Glutamatergic neuron (in vitro differentiated cells): ENCODE measurements around the gene PRIM2. TPM values are rescaled to one million over a fixed set of nuclear protein-coding genes. Genes with fewer than 3 reads are reported as not detected.
"Not testable (repeated sequence)": the region's sequence is repeated elsewhere in the genome, so short reads cannot be mapped to it uniquely, and the experiment has no call there.

Experiments
- DNase-seq: peaks from one replicate; pipeline ENCODE4 v3.0.0; 2022
- H3K27ac Mint-ChIP-seq: one replicate; pipeline ENCODE4 v1.8.0; 2020; ENCODE audit warnings: mild to moderate bottlenecking, mixed read lengths, inconsistent platforms; ENCODE audit not compliant: unreplicated experiment
- H3K27me3 Mint-ChIP-seq: one replicate; pipeline ENCODE4 v1.8.0; 2020; ENCODE audit warnings: mild to moderate bottlenecking, moderate library complexity, mixed read lengths, inconsistent platforms; ENCODE audit not compliant: unreplicated experiment
- H3K36me3 Mint-ChIP-seq: one replicate; pipeline ENCODE4 v1.8.0; 2020; ENCODE audit warnings: mild to moderate bottlenecking, mixed read lengths, inconsistent platforms; ENCODE audit not compliant: unreplicated experiment
- H3K4me1 Mint-ChIP-seq: one replicate; pipeline ENCODE4 v1.8.0; 2020; ENCODE audit warnings: mild to moderate bottlenecking, low read depth, mixed read lengths, inconsistent platforms; ENCODE audit not compliant: unreplicated experiment
- H3K4me3 Mint-ChIP-seq: one replicate; pipeline ENCODE4 v1.8.0; 2020; ENCODE audit warnings: mild to moderate bottlenecking, mixed read lengths, inconsistent platforms; ENCODE audit not compliant: unreplicated experiment
- H3K9me3 Mint-ChIP-seq: one replicate; pipeline ENCODE4 v1.8.0; 2020; ENCODE audit warnings: mild to moderate bottlenecking, moderate library complexity, mixed read lengths, inconsistent platforms; ENCODE audit not compliant: unreplicated experiment
- total RNA-seq: library from RNA; stranded (reverse); fragmentation: NEBNext Ultra II Directional; extraction: Animal tissue kit (Norgen Biotek cat#: 25700); gene quantifications from one replicate; pipeline ENCODE4 v1.2.1, GENCODE V29; 2021; ENCODE audit not compliant: unreplicated experiment
- TF ChIP-seq, protein P1 (sequence below): fragments of 200-600 bp; sonication (generic); IDR thresholded peaks from one replicate; pipeline ENCODE4 v1.5.0; 2021; ENCODE audit not compliant: partially characterized antibody, unreplicated experiment

Gene PRIM2
- total RNA-seq, 1 donor from 2014 or later, result 15.3 TPM

DNA sequence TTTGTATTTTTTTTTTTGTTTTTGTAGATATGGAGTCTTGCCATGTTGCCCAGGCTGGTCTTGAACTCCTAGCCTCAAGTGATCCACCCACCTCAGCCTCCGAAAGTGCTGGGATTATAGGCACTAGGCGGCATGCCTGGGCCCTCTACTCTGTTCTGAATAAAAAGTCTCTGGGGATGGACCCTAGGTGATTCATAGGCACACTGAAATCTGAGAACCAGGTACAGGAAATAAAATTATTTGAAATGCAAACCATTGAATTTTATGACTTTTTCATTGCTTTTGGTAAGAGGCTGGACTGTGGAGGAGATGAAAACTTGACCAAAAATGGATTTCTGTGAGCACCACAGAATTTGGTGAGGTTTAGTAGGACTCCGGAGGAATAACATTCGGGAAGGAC is 117.5 kb downstream of the PRIM2 start:
- no peak overlapping the region for H3K27ac Mint-ChIP-seq
- H3K36me3 Mint-ChIP-seq, result no peaks in the 10 kb centered on the region
- no peak overlapping the region for H3K4me3 Mint-ChIP-seq
- H3K27me3 Mint-ChIP-seq, result peaks cover 2% of the 10 kb centered on the region
- TF ChIP-seq, protein P1, sequence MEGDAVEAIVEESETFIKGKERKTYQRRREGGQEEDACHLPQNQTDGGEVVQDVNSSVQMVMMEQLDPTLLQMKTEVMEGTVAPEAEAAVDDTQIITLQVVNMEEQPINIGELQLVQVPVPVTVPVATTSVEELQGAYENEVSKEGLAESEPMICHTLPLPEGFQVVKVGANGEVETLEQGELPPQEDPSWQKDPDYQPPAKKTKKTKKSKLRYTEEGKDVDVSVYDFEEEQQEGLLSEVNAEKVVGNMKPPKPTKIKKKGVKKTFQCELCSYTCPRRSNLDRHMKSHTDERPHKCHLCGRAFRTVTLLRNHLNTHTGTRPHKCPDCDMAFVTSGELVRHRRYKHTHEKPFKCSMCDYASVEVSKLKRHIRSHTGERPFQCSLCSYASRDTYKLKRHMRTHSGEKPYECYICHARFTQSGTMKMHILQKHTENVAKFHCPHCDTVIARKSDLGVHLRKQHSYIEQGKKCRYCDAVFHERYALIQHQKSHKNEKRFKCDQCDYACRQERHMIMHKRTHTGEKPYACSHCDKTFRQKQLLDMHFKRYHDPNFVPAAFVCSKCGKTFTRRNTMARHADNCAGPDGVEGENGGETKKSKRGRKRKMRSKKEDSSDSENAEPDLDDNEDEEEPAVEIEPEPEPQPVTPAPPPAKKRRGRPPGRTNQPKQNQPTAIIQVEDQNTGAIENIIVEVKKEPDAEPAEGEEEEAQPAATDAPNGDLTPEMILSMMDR, result no peak
- H3K4me1 Mint-ChIP-seq, result no peaks in the 10 kb centered on the region
- H3K9me3 Mint-ChIP-seq, result peaks cover 2% of the 10 kb centered on the region
- no peak for DNase-seq

DNA sequence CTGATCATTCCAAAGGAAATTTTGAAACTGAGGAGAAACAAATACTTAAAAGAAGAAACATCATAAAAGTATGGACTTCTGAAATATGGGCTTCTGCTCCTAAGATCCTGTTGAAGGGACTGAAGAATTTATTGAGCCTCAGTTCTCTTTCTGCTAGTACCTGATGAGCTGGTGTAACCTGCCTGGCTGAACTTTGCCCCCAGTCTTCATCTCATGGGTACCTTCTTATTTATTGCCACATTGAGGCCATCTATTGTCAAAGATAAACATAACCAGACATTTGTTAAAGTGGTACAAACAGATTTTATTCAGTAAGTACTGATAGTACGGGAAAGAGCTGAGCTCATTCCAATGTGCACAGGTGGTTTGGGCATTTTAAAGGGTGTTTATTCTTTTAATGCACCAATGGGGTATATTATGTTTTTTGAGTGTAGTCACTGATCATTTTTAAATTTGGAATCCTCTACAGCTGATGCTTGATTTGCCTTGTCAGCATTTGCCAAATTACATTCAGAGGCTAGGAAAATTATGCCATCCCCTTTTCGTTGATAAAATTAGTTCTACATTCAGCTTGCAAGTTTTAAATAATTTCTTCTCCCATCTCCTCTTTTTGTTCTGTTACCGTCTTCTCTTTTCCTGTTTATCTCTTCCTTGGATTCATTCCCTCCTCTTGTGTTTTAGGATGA is 118.2 kb downstream of the PRIM2 start:
- peaks cover 2% of the 10 kb centered on the region for H3K27me3 Mint-ChIP-seq
- H3K9me3 Mint-ChIP-seq, result peaks cover 2% of the 10 kb centered on the region
- no peak for DNase-seq
- no peaks in the 10 kb centered on the region for H3K36me3 Mint-ChIP-seq
- TF ChIP-seq, protein P1, result no peak
- H3K4me1 Mint-ChIP-seq, result no peaks in the 10 kb centered on the region
- no peak overlapping the region for H3K27ac Mint-ChIP-seq
- no peak overlapping the region for H3K4me3 Mint-ChIP-seq

DNA sequence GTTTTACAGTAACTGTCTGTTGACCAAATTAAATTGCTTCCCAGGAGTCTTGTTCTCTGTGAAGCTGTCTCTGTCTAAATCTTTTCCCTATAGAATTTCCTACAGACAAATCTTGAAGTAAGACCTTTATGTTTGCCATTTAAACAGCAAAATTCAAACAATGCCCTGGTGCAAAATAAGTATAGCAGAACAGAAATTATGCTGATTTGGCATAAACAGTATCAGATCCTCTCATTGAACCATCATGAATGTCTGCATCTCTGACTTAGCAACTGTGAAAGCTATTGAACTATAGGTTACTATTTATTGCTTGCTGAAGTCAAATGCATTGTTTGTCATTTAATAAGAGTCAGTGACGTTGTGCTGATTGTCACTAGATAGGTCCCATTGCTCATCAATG is 123.3 kb downstream of the PRIM2 start:
- not testable (repeated sequence) for H3K4me1 Mint-ChIP-seq, H3K27me3 Mint-ChIP-seq, H3K4me3 Mint-ChIP-seq, H3K9me3 Mint-ChIP-seq, DNase-seq, H3K27ac Mint-ChIP-seq, H3K36me3 Mint-ChIP-seq

DNA sequence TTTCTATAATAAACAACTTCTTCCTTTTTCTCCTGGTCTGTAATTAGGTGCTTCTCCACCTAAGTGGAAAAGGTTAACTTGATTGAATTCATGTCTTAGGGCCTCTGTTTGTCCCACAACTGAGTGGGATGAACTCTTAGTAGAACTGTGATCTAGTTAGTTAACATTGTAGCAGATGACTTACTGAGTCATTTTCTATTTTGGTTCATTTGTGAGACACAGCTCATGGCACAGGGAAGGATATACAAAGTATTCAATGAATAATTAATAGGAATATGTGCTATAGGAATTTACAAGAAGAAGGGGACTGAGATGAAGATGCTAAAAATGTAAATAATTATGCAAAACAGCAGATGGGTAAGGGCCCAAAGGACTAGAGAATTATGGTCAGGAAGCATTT is 124.7 kb downstream of the PRIM2 start:
- not testable (repeated sequence) for H3K4me1 Mint-ChIP-seq, H3K27ac Mint-ChIP-seq, H3K27me3 Mint-ChIP-seq

DNA sequence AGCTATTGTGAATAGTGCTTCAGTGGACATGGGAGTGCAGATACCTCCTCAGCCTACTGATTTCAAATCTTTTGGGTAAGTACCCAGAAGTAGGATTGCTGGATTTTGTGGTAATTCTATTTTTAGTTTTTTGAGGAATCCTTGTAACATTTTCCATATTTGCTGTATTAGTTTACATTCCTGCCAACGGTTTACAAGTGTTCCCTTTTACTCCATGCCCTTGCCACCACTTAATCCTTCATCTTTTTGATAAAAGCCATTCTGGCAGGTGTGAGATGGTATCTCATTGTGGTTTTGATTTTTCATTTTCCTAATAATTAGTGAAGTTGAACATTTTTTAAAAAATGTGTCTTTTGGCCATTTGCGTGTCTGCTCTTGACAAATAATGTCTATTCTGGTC is 125.8 kb downstream of the PRIM2 start:
- H3K9me3 Mint-ChIP-seq, H3K36me3 Mint-ChIP-seq, H3K4me1 Mint-ChIP-seq, H3K4me3 Mint-ChIP-seq, H3K27me3 Mint-ChIP-seq, H3K27ac Mint-ChIP-seq, DNase-seq: not testable (repeated sequence)

More for the DNA sequence above, 124.7 kb downstream of the PRIM2 start:
- not testable (repeated sequence) for H3K9me3 Mint-ChIP-seq, DNase-seq, H3K4me3 Mint-ChIP-seq, H3K36me3 Mint-ChIP-seq

DNA sequence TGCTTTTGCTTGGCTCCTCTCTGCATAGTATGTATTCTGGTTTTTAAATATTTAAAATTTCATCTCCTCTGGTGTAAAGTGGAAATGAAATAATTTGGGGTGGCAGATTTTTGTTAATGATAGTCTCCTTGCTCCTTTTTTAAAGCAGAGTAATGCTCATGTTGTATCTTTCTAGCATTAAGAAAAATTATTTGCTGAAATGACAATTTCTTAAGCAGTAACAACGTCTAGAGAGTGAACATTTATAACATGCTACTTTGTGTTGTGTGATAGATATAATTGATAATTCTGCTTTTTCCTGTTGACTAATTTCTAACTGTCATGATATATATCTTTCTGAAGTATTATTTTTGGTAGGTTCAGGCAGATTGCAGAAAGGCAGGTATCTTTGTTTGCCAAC is 127.4 kb downstream of the PRIM2 start:
- H3K9me3 Mint-ChIP-seq, H3K27me3 Mint-ChIP-seq, DNase-seq, H3K36me3 Mint-ChIP-seq, H3K4me3 Mint-ChIP-seq, H3K4me1 Mint-ChIP-seq, H3K27ac Mint-ChIP-seq: not testable (repeated sequence)

DNA sequence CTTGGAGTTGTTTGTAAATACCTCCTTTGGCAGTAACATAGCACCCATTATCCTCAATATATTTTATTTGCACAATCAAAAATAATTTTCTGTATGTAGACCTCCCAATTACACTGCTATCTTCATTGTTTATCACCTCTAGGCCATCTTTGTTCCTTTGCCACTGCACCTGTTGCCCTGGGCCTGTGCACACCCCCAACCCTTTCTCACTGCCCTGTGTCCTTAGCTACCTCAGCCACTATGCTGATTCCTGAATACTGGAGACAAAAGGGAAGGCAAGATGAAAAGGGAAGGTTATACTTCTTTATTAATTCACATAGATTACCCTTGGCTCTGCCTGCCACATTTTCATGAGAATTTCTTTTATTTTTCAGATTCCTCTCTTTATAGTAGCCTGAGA is 127.9 kb downstream of the PRIM2 start:
- H3K27me3 Mint-ChIP-seq, H3K9me3 Mint-ChIP-seq, H3K27ac Mint-ChIP-seq, DNase-seq, H3K4me3 Mint-ChIP-seq, H3K36me3 Mint-ChIP-seq, H3K4me1 Mint-ChIP-seq: not testable (repeated sequence)

DNA sequence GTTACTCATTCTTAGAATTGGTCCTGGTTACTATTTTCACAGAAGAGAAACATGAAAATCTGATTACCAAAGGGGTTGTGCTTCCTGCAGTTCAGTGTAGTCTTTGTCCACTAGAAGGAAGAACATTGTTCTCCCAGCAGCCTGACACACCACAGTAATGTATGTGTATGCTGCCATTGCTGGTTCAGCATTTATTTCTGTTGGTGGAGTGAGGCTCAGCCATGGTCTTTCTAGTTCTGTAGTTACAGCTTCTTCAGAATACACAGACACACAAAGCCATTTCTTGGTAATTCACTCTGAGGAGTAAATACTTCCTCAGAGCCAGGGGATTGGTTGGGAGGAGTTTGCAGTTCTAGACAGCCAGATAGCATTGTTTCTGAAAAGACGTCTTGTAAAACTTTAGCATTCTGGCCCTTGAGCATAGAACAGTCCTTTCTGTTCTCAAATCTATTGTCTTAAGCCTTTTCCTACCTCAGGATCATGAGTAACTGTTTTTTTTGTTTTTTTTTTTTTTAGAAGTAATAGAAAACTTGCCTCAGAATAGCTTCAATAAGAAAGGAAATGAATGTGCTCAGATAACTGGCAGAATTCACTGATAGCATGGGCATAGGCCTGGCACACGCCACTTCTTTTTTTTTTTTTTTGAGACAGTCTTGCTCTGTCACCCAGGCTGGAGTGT is 128.5 kb downstream of the PRIM2 start:
- H3K36me3 Mint-ChIP-seq, result not testable (repeated sequence)

DNA sequence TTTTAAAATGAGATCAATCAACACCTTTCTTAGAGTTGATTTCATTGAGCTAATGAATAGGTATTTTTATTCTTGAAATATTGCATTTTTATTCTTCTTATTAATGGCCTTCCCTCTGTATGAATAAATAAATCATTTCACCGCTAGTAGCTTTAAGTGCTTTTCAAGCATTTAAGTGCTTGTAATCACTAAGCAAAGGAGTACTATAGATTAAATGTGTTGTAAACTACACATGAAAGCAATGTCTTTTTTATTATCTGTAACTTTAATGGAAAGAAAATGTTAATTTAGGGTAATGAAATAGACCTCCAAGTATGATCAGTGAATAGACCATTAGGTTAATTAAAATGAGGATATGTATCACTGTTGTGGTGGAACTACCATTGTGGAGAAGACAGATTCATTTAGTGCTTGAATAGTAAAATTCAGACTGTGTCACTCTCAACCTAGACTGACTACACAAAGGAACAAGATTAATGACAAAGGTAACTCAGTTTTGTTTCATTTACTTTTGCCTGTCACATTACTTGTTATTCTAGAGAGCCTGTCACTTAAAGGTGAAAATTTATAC is 132.2 kb downstream of the PRIM2 start:
- not testable (repeated sequence) for H3K27me3 Mint-ChIP-seq, DNase-seq, H3K9me3 Mint-ChIP-seq, H3K27ac Mint-ChIP-seq, H3K36me3 Mint-ChIP-seq, H3K4me3 Mint-ChIP-seq, H3K4me1 Mint-ChIP-seq

More for the DNA sequence above, 128.5 kb downstream of the PRIM2 start:
- H3K4me1 Mint-ChIP-seq, H3K27me3 Mint-ChIP-seq, DNase-seq, H3K27ac Mint-ChIP-seq, H3K9me3 Mint-ChIP-seq, H3K4me3 Mint-ChIP-seq: not testable (repeated sequence)

DNA sequence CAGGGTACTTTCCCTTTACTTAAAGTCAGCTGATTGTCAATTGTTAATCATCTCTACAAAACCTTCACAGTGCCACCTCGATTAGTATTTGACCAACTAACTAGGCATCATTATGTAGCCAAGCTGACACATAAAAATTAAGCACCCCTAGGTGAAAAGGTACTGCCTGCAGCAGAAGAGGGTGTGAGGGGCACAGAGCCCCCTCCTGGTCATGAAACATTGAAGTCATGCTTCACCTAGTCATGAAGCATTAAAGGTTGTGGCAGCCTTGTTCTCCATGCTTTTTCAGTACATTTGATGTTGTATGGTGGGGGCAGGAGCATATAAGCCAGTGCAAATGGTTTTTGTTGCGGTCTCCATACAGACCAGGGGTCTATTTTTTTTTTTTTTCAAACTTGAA is 142.4 kb downstream of the PRIM2 start:
- not testable (repeated sequence) for DNase-seq, H3K9me3 Mint-ChIP-seq, H3K27ac Mint-ChIP-seq, H3K4me1 Mint-ChIP-seq, H3K4me3 Mint-ChIP-seq, H3K36me3 Mint-ChIP-seq, H3K27me3 Mint-ChIP-seq
